ENCODE data around the gene TMEM94.
"Not testable (repeated sequence)": the region's sequence is repeated elsewhere in the genome, so short reads cannot be mapped to it uniquely, and the experiment has no call there.

TMEM94 gene

DNA sequence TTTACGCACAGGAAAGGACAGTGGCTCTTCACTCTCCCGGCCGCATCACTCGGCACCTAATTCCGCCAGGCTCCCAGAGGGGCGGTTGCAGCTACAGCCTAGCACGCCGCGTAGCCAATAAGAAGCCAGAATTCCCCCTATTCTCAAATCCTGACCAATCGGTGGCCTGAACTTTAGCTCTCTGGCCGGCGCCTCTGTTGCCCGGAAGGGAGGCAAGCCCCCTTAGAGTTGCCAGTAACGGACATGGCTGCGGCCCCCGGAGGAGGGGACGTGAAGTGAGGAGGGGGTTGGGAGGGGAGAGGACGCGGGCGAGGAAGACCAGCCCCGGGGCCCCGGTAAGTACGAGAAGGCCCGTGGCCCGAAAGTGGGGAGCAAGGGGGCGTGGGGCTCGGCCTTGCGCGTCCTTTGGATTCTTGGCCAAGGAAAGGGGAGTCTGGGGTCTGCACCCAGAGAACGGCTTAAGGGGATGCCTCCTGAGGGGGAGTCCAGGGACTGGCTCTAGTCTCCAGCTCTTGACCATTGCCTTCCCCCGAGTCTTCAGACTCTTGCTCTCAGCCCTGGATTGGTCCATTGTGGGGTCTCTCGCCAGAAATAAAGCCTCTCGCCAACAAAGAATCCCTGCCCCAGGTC lies at the start of gene TMEM94:
TSS of gene TMEM94 (plus strand) at position 219 of the 630 bp plus-strand sequence. CDS start 15,271 bp downstream, outside the sequence.
- DNase-seq (ENCODE audit: low spot score), result peak; percentile 97

DNA sequence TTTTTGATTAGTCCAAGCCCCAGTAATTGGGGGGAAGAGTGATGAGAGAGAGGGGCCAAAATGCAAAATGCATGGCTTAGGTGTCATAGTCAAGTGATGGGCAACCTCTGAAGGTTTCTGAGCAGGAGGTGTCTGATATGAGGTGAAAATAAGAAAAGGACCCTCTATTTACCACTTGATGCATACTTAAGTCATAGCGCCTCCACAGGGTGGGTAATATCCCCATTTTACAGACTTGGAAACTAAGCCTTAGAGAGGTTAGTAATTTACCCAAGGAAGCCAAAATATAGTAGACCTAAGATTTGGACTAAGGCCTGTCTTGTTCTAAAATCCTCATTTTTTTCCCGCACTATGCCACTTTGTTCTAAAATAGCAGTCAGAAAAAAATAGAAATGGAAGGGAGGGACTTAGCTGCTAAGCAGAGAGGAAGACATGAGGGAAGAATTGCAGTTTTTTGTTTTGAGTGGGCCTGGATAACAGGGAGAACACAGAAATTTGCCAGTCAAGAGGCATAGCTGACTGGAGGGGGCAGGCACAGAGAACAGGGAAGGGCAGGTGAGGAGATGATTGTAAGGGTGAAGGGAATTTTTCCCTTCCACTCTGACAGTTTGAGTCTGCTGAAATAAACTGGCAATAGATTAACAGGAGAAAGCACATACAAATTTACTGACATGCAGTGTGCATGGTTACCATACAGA lies 48.6 kb upstream of the TMEM94 start:
- no peak for DNase-seq (ENCODE audit: low spot score)

DNA sequence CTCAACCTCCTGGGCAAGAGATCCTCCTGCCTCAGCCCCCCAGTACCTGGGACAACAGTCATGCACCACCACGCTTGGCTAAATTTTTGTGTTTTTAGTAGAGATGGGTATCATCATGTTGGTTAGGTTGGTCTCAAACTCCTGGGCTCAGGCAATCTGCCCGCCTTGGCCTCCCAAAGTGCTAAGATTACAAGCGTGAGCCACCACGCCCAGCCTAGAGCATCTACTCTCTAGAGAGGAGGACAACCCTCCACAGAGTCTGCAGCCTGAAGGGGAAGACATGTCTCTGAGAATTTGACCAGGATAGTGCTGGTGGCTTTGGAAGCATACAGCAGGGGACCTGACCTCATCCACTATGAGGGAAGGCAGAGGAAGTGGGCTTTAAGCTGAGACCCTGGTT lies 46.3 kb upstream of the TMEM94 start:
- DNase-seq (ENCODE audit: low spot score), result no peak

DNA sequence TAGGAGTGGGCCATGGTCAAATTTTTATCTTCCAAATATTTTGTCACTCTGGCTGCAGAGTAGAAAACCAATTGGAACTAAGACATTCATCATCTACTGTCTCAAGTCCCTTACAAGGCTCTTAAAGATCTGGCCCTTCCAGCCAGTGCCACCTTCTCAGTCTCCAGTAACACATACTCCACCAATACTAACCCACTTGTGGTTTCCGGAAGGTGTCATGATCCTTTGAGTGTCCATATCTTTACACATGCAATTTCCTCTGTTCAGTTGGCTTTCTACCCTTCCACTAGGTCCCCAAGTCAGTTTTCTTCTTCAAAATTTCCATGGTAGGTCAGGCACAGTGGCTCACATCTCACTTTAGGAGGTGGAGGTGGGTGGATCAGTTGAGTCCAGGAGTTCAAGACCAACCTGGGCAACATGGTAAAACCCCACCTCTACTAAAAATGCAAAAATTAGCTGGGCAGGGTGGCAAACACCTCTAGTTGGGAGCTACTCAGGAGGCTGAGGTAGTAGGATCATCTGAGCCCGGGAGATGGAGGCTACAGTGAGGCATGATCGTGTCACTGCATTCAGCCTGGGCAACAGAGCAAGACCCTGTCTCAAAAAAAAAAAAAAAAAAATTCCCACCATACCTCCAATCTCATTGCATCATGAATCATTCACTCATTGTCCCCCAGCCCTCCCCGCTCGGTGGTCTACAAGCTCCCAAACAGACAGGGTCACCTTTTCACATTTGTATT lies 44.9 kb upstream of the TMEM94 start:
- DNase-seq (ENCODE audit: low spot score), result no peak

DNA sequence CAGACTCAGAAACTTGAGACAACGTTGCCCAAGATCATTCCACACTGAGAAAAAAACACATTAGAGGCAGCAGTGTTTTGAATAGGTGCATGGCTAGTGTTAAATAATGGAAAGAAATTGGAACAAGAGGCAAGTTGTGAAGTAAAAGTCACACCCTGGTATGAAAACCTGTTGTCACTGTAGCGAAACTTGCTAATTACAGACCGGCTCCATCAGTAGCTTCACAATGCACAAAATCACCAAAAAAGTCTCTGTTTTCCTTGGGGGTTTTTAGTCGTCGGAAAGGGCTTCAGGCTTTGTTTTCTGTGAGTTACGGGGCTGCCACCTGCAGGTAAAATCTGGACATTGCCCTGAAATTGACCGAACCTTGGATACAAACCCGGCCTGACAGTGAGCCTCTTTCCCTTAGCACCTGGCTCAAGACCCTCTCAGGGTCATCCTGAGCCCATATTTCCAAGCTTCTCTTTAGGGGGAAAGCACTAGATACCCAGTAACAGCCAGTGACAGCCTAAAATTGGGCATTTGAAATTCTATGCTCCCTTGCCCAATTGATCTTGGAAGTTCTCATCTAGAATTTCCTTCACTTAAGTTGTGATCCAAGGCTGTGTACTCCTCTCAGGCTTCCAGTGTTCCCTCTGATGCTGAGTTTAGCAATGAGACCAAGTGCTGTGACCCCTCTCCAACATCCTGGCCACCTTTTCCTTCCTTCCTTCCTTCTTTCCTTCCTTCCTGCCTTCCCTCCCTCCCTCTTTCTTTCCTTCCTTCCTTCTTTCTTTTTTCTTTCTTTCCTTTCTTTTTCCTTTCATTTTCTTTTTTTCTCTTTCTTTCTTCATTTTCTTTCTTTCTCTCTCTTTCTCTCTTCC lies 43.7 kb upstream of the TMEM94 start:
- peak; percentile 72 for DNase-seq (ENCODE audit: low spot score)

DNA sequence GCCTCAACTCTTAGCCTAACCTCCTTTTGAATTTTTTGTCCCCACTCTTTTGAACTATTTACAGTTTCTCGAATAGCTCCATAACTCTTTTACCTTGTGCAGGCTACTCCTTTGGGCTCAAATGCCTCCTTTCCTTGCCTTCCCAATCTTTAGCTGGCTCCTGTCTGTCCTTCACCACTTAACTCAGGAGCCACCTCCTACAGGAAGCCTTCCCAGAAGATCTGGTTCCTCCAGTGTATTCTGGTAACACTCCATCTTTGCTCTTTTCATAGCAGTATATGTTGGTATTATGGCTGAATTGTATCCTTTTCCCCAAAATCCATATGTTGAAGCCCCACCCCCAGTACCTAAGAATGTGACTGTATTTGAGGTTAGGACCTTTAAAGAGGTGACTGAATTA lies 41.9 kb upstream of the TMEM94 start:
- no peak for DNase-seq (ENCODE audit: low spot score)

DNA sequence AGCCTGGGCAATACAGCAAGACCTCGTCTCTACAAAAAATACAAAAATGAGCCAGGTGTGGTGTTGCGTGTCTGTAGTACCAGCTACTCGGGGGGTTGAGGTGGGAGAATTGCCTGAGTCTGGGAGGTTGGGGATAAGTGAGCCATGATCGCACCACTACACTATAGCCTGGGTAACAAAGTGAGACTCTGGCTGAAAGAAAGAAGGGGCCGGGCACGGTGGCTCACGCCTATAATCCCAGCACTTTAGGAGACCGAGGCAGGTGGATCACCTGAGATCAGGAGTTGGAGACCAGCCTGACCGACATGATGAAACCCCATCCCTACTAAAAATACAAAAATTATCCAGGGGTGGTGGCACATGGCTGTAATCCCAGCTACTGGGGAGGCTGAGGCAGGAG lies 40.4 kb upstream of the TMEM94 start:
- DNase-seq (ENCODE audit: low spot score), result no peak

DNA sequence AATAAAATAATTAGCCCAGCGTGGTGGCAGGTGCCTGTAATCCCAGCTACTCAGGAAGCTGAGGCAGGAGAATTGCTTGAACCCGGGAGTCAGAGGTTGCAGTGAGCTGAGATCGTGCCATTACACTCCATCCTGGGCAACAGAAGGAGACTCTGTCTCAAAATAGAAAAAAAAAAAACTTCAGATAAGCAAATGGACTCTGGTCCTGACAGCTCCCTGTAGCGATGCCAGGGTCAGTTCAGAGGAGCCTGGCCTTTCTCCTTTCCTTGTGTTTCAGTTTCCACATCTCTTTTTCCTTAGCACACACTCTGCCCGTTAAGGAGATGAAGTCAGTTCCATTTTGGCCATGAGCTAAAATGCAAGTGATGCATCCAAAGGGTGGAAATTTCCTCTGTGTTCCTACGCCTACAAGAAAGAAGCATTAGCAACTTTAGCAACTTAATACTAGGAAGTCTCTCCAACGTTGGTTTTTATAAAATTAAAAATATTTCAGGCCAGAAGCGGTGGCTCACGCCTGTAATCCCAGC lies 39.3 kb upstream of the TMEM94 start:
- no peak for DNase-seq (ENCODE audit: low spot score)

DNA sequence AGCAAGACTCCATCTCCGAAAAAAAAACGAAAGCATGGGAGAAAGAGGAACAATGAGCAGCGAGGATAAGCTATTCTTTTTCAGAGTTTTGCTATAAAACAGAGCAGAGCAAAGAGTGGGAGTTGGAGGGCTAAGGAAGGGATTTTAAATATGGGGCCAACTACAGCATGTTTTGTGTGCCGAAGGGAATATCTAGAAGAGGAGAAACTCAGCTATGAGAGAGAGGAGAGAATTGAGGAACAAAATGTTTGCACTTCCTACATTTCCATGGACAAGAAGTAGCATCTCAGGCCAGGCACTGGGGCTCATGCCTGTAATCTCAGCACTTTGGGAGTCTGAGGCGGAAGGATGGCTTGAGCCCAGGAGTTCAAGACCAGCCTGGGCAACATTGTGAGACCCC lies 37.9 kb upstream of the TMEM94 start:
- DNase-seq (ENCODE audit: low spot score), result no peak

DNA sequence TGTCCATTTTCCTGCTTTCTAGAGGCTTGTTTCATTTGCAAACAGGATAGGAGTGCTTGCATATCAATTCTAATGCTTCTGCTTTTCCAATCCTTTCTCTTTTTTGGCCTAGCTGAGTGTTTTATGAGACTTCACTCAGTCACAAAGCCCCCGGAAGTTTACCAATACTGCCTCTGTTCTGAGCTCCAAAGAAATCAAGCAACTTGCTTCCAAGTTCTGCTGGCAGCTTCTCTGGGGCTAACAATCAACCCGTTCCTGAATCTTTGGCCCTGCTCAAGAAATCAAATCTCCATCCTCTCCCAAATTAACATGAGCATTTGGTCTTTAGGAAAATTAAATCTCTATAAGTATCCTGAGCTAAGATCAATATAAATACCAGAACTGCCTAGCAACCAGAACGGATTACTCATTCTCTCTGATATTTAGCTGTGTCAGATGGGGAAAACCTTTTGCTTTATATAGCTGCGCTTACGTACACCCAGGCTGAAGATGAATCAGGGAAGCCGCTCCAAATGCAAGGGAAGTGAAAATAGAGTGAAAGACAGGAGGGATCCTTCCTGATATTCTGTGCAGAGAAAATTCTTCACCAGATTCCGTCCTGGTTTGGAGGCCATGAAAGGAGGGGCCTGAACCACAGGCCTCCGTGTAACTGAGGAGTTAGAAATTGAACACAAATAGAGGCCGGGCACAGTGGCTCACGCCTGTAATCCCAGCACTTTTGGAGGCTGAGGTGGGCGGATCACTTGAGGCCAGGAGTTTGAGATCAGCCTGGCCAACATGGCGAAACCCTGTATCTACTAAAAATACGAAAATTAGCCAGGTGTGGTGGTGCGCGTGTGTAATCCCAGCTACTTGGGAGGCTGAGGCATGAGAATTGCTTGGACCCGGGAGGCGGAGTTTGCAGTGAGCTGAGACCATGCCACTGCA lies 27.6 kb upstream of the TMEM94 start:
- DNase-seq (ENCODE audit: low spot score), result no peak

DNA sequence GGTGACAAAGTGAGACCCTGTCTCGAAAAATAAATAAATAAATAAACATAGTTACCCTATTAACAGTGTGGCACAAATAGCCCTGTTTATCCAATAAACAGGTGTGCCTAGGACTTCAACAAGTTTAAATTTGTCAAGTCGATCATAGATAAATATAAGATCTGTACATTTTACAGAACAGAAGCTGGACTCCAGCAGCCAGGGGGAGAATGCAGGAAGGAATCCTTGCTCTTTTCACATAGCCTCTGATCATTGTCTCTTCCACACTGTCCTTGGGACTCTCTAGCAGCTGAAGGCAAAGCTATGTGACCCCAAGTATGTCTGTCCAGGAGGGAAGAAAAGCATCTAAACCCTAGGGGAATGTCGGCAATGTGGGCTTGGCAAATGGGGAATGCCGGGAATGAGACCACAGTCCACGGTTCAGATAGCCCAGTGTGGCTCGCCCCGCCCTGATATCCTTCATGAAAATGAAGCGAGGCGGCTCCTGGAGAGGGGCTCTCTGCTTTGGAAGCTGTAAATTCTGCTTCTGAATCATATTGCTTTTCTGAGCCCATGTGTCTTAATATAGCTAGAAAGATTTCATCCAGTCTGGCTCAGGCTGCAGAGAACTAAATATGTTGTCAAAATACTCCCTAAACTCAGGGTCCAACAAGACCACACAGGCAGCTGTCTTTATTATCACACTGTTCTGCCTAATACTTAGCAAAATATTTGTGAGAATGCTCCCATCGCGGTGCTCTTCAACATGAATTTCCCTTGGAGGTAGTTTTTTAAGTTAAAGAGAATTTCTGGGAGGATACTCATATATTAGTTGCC lies 26.1 kb upstream of the TMEM94 start:
- DNase-seq (ENCODE audit: low spot score), result peak; percentile 64

DNA sequence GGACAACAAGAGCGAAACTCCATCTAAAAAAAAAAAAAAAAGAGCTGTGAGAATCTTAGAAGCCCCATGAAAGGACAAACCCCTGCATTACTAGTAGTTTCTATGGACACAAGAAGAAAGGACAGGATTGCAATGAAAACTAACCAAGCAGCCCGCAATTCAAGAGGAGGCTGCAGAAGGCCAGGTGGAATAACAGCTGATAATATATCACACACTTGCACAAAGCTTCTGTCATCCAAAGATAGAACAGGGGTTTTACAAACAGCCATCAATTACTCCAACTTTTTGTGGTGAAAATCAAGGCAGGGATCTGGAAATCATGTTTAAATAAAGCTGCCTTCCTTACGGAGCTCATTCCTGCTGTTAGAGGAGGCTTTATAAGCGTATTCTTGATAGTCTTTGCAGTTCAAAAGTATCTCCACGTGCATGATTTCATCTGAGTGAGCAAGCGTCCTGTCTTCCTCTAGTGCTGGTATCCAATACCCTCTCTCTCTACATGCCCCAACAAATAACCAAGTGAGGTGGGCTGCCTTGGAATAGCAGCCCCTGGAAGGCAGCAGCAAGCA lies 23.1 kb upstream of the TMEM94 start:
- DNase-seq (ENCODE audit: low spot score), result no peak

DNA sequence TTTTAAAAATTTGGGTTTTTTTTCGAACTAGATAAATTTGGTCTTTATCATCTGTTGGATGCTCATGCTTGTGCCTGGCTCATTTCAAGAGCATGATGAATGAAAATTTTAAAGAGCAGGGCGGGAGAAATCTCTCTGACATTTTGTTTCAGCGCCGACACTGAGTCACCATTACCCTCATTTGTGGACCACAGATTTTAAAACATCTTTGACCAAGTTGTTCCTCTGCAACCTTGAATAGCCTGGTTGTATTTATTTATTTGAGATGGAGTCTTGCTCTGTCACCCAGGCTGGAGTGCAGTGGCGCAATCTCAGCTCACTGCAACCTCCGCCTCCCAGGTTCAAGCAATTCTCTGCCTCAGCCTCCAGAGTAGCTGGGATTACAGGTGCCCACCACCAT lies 22.0 kb upstream of the TMEM94 start:
- not testable (repeated sequence) for DNase-seq (ENCODE audit: low spot score)

DNA sequence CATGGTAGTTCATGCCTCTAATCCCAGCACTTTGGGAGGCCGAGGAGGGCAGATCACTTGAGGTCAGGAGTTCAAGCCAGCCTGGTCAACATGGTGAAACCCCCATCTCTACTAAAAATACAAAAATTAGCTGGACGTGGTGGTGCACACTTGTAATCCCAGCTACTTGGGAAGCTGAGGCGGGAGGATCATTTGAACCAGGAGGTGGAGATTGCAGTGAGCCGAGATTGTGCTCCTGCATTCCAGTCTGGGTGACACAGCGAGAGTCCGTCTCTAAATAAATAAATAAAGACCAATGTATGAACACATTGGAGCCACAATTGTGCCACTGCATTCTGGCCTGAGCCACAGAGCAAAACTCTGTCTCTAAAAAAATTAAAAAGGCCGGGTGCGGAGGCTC lies 19.0 kb upstream of the TMEM94 start:
- not testable (repeated sequence) for DNase-seq (ENCODE audit: low spot score)

DNA sequence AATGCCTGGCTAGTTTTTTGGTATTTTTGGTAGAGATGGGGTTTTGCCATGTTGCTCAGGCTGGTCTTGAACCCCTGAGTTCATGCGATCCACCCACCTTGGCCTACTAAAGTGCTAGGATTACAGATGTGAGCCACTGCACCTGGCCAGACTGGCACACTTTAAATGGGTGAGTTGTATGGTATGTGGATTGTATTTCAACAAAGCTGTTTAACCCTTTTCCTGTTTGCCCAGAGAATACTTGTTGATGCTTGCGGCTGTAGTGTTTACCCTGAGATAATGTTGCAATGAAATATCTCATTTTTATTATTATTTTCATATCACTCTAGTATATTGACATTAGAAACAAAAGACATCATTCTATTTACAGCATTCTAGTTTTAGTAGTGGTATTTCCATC lies 17.1 kb upstream of the TMEM94 start:
- DNase-seq (ENCODE audit: low spot score), result no peak

DNA sequence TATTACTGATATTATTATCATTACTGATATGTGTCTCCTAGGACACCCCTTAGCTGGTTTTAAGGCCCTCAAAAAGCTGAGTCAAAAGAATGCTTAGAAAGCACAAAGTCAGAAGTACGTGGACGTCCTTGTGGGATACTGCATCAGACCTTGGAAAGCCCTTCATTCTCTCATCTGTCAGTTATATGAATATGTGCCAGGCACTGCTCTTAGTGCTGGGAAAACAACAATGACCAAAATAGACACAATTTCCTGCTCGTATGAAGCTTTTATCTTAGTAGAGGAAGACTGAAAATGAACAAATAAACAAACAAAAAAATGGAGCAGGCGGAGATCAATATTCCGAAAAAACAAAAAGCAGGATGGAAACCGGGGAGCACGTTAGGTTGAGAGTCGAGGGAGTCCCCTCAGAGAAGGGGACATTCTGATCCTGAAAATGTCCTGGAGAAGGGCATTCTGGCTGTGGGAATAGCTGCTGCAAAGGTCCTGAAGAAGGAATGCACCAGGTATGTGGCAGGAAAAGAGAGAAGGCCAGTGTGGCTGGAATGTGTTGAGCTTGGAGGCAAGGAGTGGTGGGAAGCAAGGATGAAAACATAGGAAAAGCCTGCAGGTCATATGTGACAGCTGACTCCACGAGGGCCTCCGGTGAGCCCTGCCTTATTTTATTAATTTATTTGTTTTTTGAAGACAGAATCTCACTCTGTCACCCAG lies 15.5 kb upstream of the TMEM94 start:
- DNase-seq (ENCODE audit: low spot score), result no peak

DNA sequence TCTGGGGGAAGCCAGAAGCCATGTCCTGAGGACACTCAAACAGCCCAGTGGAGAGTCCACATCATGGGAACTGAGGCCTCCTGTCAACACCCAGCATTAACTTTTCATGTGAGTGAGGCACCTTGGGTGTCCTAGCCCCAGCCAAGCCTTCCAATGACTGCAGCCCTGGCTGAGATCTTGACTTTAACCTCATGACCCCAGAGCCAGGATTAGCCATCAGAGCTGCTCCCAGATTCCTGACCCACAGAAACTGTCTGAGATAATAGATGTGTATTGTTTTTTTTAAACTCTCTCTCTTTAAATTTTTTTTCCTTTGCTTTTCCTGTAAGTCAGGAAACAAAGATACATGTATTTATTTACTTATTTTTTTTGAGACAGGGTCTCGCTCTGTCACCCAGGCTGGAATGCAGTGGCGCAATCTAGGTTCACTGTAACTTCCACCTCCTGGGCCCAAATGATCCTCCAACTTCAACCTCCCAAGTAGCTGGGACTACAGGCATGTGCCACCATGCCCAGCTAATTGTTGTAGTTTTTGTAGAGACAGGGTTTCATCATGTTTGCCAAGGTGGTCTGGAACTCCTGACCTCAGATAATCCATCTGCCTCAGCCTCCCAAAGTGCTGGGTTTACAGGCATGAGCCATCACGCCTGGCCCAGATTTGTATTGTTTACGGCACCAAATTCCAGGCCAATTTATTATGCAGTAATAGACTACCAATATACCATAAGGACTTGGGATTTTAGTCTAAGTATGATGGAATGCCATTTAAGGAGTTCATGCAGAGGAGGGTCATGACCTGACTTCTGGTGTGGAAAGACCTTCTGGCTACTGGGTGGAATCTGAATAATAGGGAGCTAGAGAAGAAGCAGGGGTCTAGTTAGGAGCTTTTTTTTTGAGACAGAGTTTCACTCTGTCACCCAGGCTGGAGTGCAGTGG lies 14.0 kb upstream of the TMEM94 start:
- DNase-seq (ENCODE audit: low spot score), result no peak

DNA sequence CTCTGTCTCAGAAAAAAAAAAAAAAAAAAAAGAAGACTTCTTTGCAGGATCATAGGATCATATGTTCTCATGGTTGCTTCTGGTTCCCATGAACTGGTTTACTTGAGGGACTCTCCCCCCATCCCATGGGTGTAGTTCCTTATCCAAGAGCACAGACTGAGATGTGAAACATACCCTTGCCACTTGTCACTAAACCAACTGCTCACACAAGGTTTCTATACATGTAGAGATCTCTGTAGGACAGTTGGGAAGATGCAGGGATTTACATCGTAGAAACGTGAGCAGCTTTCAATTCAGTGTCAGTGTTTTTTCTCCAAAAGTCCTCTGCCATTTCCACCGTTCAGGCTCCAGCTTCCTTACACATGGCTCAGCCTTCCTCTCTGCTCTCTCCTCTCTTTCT lies 11.1 kb upstream of the TMEM94 start:
- DNase-seq (ENCODE audit: low spot score), result no peak
